GM19043 (cell line): ENCODE measurements around the gene TENM3.

ENCODE experiments used
- ATAC-seq: cut with Tn5 transposase; IDR thresholded peaks from one replicate; pipeline ENCODE4 v1.9.1; 2021; ENCODE audit warnings: low read depth; ENCODE audit not compliant: unreplicated experiment

Gene TENM3

DNA sequence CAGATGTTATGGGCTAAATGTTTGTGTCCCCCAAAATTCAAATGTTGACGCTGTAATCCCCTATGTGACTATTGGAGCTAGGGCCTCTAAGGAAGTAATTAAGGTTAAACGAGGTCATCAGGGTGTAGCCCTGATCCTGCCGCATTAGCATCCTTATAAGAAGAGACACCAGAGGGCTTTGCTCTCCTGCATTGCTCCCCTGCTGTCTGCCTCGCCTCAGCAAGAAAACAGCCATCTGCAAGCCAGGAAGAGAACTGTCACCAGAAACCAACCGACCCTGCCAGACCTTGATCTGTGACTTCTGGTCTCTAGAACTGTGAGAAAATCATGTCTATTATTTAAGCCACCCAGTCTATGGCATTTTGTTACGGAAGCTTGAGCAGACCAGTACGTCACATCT lies 342.1 kb downstream of the TENM3 start:
- ATAC-seq, result no peak

GRCh38 chr4:182589100-182589499 lies 345.9 kb downstream of the TENM3 start:
- ATAC-seq, result no peak

GRCh38 chr4:182593402-182593801 lies 350.2 kb downstream of the TENM3 start:
- no peak for ATAC-seq

GRCh38 chr4:182593864-182594263 lies 350.7 kb downstream of the TENM3 start:
- no peak for ATAC-seq

DNA sequence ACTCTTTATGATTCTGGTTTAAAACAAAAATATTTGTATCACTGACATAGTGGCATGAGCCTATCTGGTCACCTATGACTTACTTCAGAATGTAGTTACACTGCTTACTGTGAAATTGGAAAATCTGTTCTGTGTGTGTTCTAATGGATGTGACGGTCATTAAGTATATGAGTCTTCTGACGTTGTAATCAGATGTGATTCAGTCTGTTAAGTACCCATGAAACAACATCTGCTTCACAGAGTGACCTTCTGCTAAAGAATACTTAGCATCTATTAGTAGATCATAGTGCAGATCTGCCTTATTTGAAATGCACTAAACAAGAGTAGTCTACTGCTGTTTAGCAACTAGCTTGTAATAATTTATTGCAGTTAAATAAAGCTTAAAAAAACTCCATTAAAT lies 356.9 kb downstream of the TENM3 start:
- no peak for ATAC-seq

DNA sequence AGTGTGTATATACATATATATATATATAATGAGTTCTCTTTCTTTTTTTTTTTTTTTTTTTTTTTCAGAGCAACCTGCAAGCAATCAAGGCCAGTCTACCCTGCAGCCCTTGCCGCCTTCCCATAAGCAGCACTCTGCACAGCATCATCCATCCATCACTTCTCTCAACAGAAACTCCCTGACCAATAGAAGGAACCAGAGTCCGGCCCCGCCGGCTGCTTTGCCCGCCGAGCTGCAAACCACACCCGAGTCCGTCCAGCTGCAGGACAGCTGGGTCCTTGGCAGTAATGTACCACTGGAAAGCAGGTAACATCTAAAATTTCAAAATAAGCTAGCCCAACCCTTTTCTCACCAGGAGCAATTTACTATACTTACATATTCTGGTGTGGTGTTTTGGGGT lies 357.7 kb downstream of the TENM3 start:
- no peak for ATAC-seq

DNA sequence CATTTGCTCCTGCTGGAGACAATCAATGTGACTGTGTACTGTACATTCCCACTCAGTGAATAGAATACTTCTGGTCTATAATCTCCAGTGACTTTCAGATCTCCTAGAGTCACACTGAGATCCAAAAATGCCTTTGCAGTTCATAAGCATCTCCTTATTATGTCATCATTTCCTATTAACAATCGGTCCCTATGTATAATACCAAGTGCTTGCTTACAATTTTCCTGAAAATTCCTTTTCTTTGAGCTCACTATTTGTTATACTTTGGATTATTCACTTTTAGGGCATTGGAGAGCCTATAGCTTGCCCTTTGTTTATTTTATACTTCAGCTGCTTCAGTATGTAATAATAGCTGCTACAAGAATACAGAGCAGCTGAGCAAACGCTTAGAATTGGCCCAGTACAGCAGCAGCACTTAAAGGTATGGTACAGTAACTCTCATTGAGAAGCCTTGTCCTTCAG lies 361.0 kb downstream of the TENM3 start:
- no peak for ATAC-seq

- no peak for ATAC-seq
These were observed 361.8 kb downstream of the TENM3 start for GRCh38 chr4:182604953-182605352.

DNA sequence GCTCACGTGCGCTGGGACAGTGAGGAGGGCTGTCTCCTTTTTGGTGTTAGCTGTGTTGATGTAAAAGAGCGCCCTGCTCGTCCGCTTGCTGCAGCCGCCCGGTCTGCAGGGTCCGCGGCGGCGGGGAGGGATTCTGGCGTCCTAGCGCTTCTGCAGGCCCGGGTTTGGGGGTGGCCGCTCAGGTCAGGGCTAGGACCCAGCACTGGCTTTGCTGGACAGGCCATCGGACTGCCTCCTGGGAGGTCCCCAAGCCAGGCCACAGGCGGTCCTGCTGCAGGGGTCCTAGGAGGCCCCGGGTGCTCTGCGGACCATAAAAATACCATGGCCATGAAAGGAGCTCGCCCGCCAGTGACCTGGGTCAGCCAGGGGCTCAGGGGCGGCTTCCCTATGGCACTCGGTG lies 365.3 kb downstream of the TENM3 start:
- no peak for ATAC-seq

GRCh38 chr4:182616476-182616875 lies 373.3 kb downstream of the TENM3 start:
- no peak for ATAC-seq

DNA sequence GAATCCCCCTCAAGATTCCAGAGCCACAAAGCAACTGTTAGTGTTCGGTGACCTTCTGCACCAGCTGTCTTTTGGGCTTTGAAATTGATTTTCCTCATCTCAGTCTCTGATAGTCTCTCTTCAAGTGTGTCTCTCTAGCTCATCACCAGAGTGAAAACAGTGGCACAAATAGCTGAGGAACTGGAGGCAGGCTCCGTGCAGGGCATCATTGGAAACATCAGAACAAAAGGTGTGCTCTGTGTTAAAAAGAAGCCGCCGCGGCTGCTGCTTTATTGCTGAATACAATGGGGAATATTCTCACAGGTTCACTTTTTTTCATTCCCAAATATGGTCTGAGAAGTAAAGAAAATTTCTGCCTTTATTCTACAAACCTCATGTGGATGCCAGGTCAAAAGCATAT lies 376.5 kb downstream of the TENM3 start:
- ATAC-seq, result no peak

- ATAC-seq, result no peak
These were observed 377.1 kb downstream of the TENM3 start for GRCh38 chr4:182620111-182620980.

GRCh38 chr4:182624281-182624680 lies 381.1 kb downstream of the TENM3 start:
- no peak for ATAC-seq

DNA sequence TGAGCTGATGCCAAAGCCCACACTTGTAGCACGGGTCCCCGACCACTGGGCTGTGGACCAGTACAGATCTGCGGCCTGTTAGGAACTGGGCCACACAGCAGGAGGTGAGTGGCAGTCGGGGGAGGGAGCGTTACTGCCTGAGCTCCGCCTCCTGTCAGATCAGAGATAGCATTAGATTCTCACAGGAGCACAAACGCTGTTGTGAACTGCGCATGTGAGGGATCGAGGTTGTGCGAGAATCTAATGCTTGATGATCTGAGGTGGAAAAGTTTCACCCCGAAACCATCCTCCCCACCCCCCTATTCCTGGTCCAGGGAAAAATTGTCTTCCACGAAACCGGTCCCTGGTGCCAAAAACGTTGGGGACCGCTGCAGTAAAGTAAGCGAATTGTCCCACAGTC lies 382.0 kb downstream of the TENM3 start:
- no peak for ATAC-seq

- ATAC-seq, result no peak
These were observed 384.8 kb downstream of the TENM3 start for GRCh38 chr4:182627996-182628395.

GRCh38 chr4:182628544-182628943 lies 385.3 kb downstream of the TENM3 start:
- no peak for ATAC-seq

- ATAC-seq, result no peak
These were observed 385.9 kb downstream of the TENM3 start for GRCh38 chr4:182629096-182629495.

GRCh38 chr4:182640491-182640890 lies 397.3 kb downstream of the TENM3 start:
- ATAC-seq, result no peak

DNA sequence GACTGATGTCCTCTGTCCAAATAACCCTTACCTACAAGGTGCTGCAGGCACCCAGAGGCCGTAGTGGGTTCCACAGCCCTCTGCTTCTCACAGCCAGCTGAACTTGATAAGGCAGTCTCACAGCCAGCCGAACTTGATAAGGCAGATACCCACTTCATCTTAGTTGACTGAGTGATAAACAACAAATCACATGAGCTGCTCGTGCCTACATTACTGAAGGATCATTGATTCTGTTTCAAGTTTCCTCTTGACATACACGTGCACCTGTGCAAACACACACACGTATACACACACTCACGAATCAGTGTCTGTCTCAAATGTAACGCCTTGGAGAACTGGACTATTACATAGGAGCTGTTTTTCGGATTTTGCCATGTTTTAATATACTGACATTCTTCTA lies 397.7 kb downstream of the TENM3 start:
- ATAC-seq, result no peak

DNA sequence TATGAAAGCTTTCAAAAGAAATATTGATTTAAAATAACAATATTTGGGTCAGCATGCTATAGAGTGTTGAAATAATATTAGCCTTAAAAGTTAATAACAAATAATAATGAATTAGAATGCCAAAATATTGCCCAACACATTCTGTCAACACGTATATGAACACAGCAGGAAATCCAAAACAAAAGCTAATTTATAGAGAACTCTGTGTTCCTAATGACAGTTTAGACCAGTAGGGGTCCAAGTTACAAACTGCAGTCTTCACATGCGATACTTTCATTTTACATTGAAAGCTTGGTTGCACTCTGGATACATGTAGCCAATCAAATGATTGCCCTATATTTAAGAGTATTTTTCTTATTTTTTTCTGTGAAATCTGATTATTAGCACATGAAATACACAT lies 399.6 kb downstream of the TENM3 start:
- no peak for ATAC-seq

DNA sequence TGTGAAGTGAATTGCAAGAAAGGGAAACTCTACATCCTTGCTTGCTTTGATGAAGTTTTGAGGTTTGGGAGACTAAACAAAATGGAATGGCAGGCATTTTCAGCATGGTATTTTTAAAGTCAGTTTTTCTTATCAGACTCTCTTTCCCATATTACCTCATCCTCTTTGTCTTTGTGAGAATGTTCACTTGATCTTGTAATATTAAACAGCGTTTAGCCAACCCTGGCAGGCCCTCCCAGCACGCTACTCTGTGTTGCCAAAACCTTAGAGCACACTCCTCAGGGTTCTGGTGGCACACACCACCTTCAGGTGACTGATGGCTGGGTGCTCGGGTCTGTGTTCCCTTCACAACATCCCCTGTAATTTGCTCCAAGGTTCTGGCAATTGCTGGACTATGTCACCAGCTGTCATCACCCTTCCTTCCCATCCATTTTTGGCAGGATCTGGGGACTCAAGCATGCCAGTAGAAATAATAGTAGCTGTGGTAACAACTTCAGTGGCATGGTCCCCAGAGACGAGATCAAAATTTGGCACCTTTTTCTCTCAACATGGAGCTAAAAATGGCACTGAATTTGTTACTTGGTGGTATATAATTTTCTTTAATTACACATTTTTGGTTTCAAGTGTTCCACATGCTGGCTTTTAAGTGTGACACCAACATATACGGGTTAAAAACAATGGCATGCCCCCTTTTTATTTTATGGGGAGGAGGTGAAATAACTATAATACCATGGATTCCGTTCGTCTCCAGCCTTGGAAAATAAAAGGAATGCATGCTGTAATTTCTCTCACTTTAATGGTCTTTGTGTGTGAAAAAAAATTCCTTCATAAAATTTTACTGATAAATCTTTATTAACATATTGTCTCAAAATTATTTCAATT lies 400.8 kb downstream of the TENM3 start:
- ATAC-seq, result no peak

DNA sequence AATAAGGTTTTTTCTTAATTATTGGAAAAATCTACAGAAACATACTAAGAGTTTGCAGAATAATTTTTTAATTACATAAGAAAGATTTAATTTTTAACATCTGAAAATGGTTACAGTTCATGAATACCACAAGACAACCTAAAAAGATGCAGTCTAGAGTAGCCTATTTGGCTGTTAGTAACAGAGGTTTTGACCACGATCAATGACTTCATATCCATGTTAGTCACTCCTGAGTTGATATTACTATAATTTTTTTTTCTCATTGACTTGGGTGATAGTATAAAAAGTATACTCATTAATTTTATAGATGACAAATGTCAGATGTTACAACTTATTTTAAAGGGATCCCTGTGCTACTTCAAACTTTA lies 401.5 kb downstream of the TENM3 start:
- ATAC-seq, result no peak
